MM.1S (cell line): ENCODE data around the gene TMEM97.

ENCODE experiments used
- DNase-seq: peaks from one replicate; pipeline ENCODE4 v3.0.0-alpha.2; 2015
- H2AFZ ChIP-seq: fragments of 300-600 bp; sonication (generic); 2 replicates; pipeline ENCODE4 v1.6.0; 2016; ENCODE audit warnings: antibody characterized with exemption, low read length
- H3F3A ChIP-seq: fragments of 300-600 bp; sonication (generic); 2 replicates; pipeline ENCODE4 v1.6.1; 2016; ENCODE audit warnings: mild to moderate bottlenecking, antibody characterized with exemption, low read length, moderate library complexity, mixed read lengths; ENCODE audit not compliant: insufficient read depth
- H3K27ac ChIP-seq: fragments of 300-600 bp; sonication (generic); 2 replicates; pipeline ENCODE4 v1.5.1; 2016; ENCODE audit warnings: mild to moderate bottlenecking, low read length
- H3K27me3 ChIP-seq: fragments of 300-600 bp; sonication (generic); replicated peaks from 2 replicates; pipeline ENCODE4 v1.6.0; 2016; ENCODE audit warnings: low read length; ENCODE audit not compliant: insufficient read depth
- H3K36me3 ChIP-seq: fragments of 300-600 bp; sonication (generic); replicated peaks from 2 replicates; pipeline ENCODE4 v1.6.1; 2016; ENCODE audit warnings: mild to moderate bottlenecking, low read length, mixed read lengths; ENCODE audit not compliant: insufficient read depth
- H3K4me1 ChIP-seq: fragments of 300-600 bp; sonication (generic); 2 replicates; pipeline ENCODE4 v1.6.1; 2016; ENCODE audit warnings: low read length, mixed read lengths
- H3K4me2 ChIP-seq: fragments of 300-600 bp; sonication (generic); 2 replicates; pipeline ENCODE4 v1.6.0; 2016; ENCODE audit warnings: low read depth, low read length
- H3K4me3 ChIP-seq: fragments of 300-600 bp; sonication (generic); 2 replicates; pipeline ENCODE4 v1.5.1; 2016; ENCODE audit warnings: low read length, mixed read lengths
- H3K79me2 ChIP-seq: fragments of 300-600 bp; sonication (generic); 2 replicates; pipeline ENCODE4 v1.6.1; 2016; ENCODE audit warnings: mixed run types, low read length, mixed read lengths
- H3K9ac ChIP-seq: fragments of 300-600 bp; sonication (generic); 2 replicates; pipeline ENCODE4 v1.6.1; 2016; ENCODE audit warnings: low read length, mixed read lengths
- H3K9me2 ChIP-seq: fragments of 300-600 bp; sonication (generic); replicated peaks from 2 replicates; pipeline ENCODE4 v1.6.1; 2016; ENCODE audit warnings: mild to moderate bottlenecking, low read length, mixed read lengths; ENCODE audit not compliant: insufficient read depth
- H3K9me3 ChIP-seq: fragments of 300-600 bp; sonication (generic); replicated peaks from 2 replicates; pipeline ENCODE4 v1.6.1; 2016; ENCODE audit warnings: mild to moderate bottlenecking, low read length, mixed read lengths; ENCODE audit not compliant: insufficient read depth
- H4K20me1 ChIP-seq: fragments of 300-600 bp; sonication (generic); 2 replicates; pipeline ENCODE4 v1.6.1; 2016; ENCODE audit warnings: mild to moderate bottlenecking, low read length, moderate library complexity, mixed read lengths; ENCODE audit not compliant: insufficient read depth
- CTCF ChIP-seq: fragments of 300-600 bp; sonication (generic); IDR thresholded peaks from 2 replicates; pipeline ENCODE4 v1.5.1; 2016; ENCODE audit warnings: antibody characterized with exemption, low read length, mixed read lengths
- EZH2 ChIP-seq: fragments of 300-600 bp; sonication (generic); optimal IDR thresholded peaks from 2 replicates; pipeline ENCODE3; 2017; ENCODE audit warnings: low read depth, mild to moderate bottlenecking, antibody characterized with exemption, low read length, mixed read lengths
- EZH2phosphoT487 ChIP-seq: fragments of 300-600 bp; sonication (generic); IDR thresholded peaks from 2 replicates; pipeline ENCODE4 v1.6.1; 2018; ENCODE audit warnings: antibody characterized with exemption, low read length

The TMEM97 gene

GRCh38 chr17:28357901-28358197, 38.8 kb downstream of the TMEM97 start:
- H3K4me3 ChIP-seq = peak overlapping the region; percentile 97
- TF ChIP-seq EZH2phosphoT487 = no peak
- no peak for TF ChIP-seq CTCF
- TF ChIP-seq EZH2 = no peak
- H3K9me2 ChIP-seq = no peaks in the 10 kb centered on the region
- no peaks in the 10 kb centered on the region for H3K9me3 ChIP-seq
- peak overlapping the region; percentile 96 for H3K4me2 ChIP-seq
- H3K9ac ChIP-seq = peak overlapping the region; percentile 94
- peaks cover 18% of the 10 kb centered on the region for H3K4me1 ChIP-seq
- no peaks in the 10 kb centered on the region for H4K20me1 ChIP-seq
- peaks cover 38% of the 10 kb centered on the region for H3K79me2 ChIP-seq
- no peak for DNase-seq
- no peaks in the 10 kb centered on the region for H3F3A ChIP-seq
- H3K36me3 ChIP-seq = peaks cover 2% of the 10 kb centered on the region
- no peaks in the 10 kb centered on the region for H3K27me3 ChIP-seq
- peak overlapping the region; percentile 85 for H2AFZ ChIP-seq
- H3K27ac ChIP-seq = peak overlapping the region; percentile 26; the same call in 1 of the 2 replicates

GRCh38 chr17:28363186-28363585, 44.2 kb downstream of the TMEM97 start:
- Histone ChIP-seq H3K4me1 (peaks cover 6% of the 10 kb centered on the region), H4K20me1 (no peaks in the 10 kb centered on the region), H3K79me2 (peaks cover 14% of the 10 kb centered on the region), H3K9me3 (no peaks in the 10 kb centered on the region), H3K9me2 (no peaks in the 10 kb centered on the region), H3K27ac (no peak overlapping the region), H3K36me3 (peaks cover 2% of the 10 kb centered on the region; the same call in 1 of the 2 replicates), H3K4me3 (no peak overlapping the region), H3F3A (no peaks in the 10 kb centered on the region), H2AFZ (no peak overlapping the region), H3K27me3 (no peaks in the 10 kb centered on the region), H3K9ac (no peak overlapping the region), H3K4me2 (no peak overlapping the region)
- TF ChIP-seq EZH2 (no peak), CTCF (no peak), EZH2phosphoT487 (no peak)
- no peak for DNase-seq

GRCh38 chr17:28363776-28364650, 45.0 kb downstream of the TMEM97 start:
- DNase-seq = no peak
- H3F3A ChIP-seq = no peaks in the 10 kb centered on the region
- H3K4me3 ChIP-seq = no peak overlapping the region
- H3K27me3 ChIP-seq = no peaks in the 10 kb centered on the region
- H2AFZ ChIP-seq = no peak overlapping the region
- H3K4me2 ChIP-seq = no peak overlapping the region
- no peaks in the 10 kb centered on the region for H3K9me3 ChIP-seq
- no peaks in the 10 kb centered on the region for H4K20me1 ChIP-seq
- peaks cover 5% of the 10 kb centered on the region for H3K79me2 ChIP-seq
- no peak overlapping the region for H3K9ac ChIP-seq
- peaks cover 2% of the 10 kb centered on the region; the same call in 1 of the 2 replicates for H3K36me3 ChIP-seq
- TF ChIP-seq CTCF = no peak
- no peak for TF ChIP-seq EZH2
- no peak for TF ChIP-seq EZH2phosphoT487
- no peaks in the 10 kb centered on the region for H3K4me1 ChIP-seq
- H3K9me2 ChIP-seq = no peaks in the 10 kb centered on the region
- H3K27ac ChIP-seq = no peak overlapping the region
